ENCODE measurements around the gene SH3RF1. TPM values are rescaled to one million over a fixed set of nuclear protein-coding genes. Genes with fewer than 3 reads are reported as not detected.

The SH3RF1 gene
- total and polyA plus RNA-seq, 2 experiments from 2014 or later = 7.8 to 12.4 TPM

GRCh38 chr4:169092889-169093522, 177.8 kb downstream of the SH3RF1 start:
- Histone ChIP-seq H3F3A (replicated peaks; ENCODE audit: low read depth) (no peaks in the 10 kb centered on the region), H3K9me2 (ENCODE audit: insufficient read depth) (peaks cover 5% of the 10 kb centered on the region), H3K27ac (ENCODE audit: low read depth) (no peak overlapping the region), H3K79me2 (replicated peaks; ENCODE audit: insufficient read depth) (no peaks in the 10 kb centered on the region), H3K27me3 (ENCODE audit: insufficient read depth) (no peaks in the 10 kb centered on the region), H3K4me2 (no peak overlapping the region), H3K4me3 (no peak overlapping the region), H3K36me3 (ENCODE audit: insufficient read depth) (peaks cover 13% of the 10 kb centered on the region; the same call in 1 of the 2 replicates), H2AFZ (no peak overlapping the region), H3K4me1 (ENCODE audit: insufficient read depth) (no peaks in the 10 kb centered on the region), H4K20me1 (replicated peaks; ENCODE audit: insufficient read depth) (no peaks in the 10 kb centered on the region)
- no peak for TF ChIP-seq ZNF114 (CRISPR knock-in tag; IDR thresholded peaks at IDR 0.05)
- TF ChIP-seq, protein P1, sequence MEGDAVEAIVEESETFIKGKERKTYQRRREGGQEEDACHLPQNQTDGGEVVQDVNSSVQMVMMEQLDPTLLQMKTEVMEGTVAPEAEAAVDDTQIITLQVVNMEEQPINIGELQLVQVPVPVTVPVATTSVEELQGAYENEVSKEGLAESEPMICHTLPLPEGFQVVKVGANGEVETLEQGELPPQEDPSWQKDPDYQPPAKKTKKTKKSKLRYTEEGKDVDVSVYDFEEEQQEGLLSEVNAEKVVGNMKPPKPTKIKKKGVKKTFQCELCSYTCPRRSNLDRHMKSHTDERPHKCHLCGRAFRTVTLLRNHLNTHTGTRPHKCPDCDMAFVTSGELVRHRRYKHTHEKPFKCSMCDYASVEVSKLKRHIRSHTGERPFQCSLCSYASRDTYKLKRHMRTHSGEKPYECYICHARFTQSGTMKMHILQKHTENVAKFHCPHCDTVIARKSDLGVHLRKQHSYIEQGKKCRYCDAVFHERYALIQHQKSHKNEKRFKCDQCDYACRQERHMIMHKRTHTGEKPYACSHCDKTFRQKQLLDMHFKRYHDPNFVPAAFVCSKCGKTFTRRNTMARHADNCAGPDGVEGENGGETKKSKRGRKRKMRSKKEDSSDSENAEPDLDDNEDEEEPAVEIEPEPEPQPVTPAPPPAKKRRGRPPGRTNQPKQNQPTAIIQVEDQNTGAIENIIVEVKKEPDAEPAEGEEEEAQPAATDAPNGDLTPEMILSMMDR (conservative IDR thresholded peaks at IDR 0.05; ENCODE audit: low read depth in 2 of 2) = no peak
- TF ChIP-seq ZNF331 (CRISPR knock-in tag; IDR thresholded peaks at IDR 0.05; ENCODE audit: low read depth) = no peak
- TF ChIP-seq JUNB (IDR thresholded peaks at IDR 0.05; ENCODE audit: unreplicated experiment) = no peak
- no peak for TF ChIP-seq EZH2 (IDR thresholded peaks at IDR 0.05; ENCODE audit: low read depth, unreplicated experiment)
- DNase-seq (ENCODE audit: low spot score) (no peak), ATAC-seq (no peak)
- no peaks in the 10 kb centered on the region; the same call in 2 of the 3 replicates for H3K4me1 Mint-ChIP-seq
- H3K27me3 Mint-ChIP-seq (ENCODE audit: insufficient read depth, low read depth, poor library complexity) = no peaks in the 10 kb centered on the region
- H3K36me3 Mint-ChIP-seq (ENCODE audit: low read depth) = peaks cover 42% of the 10 kb centered on the region
- no peak overlapping the region for H3K4me3 Mint-ChIP-seq
- peaks cover 28% of the 10 kb centered on the region for H3K9me3 Mint-ChIP-seq
- H3K27ac Mint-ChIP-seq = no peak overlapping the region

GRCh38 chr4:169090484-169091215, 180.1 kb downstream of the SH3RF1 start:
- H3K27me3 ChIP-seq (ENCODE audit: insufficient read depth) = no peaks in the 10 kb centered on the region
- no peaks in the 10 kb centered on the region for H3F3A ChIP-seq (replicated peaks; ENCODE audit: low read depth)
- DNase-seq (ENCODE audit: low spot score) (no peak), ATAC-seq (no peak)
- no peak overlapping the region for H3K27ac Mint-ChIP-seq
- H2AFZ ChIP-seq = no peak overlapping the region
- peaks cover 13% of the 10 kb centered on the region; the same call in 1 of the 2 replicates for H3K36me3 ChIP-seq (ENCODE audit: insufficient read depth)
- H3K9me3 Mint-ChIP-seq = peaks cover 28% of the 10 kb centered on the region
- H3K27me3 Mint-ChIP-seq (ENCODE audit: insufficient read depth, low read depth, poor library complexity) = no peaks in the 10 kb centered on the region
- H3K27ac ChIP-seq (ENCODE audit: low read depth) = no peak overlapping the region
- no peak overlapping the region for H3K4me2 ChIP-seq
- no peaks in the 10 kb centered on the region for H3K4me1 ChIP-seq (ENCODE audit: insufficient read depth)
- no peaks in the 10 kb centered on the region; the same call in 1 of the 2 replicates for H3K9me2 ChIP-seq (ENCODE audit: insufficient read depth)
- no peaks in the 10 kb centered on the region; the same call in 2 of the 3 replicates for H3K4me1 Mint-ChIP-seq
- no peak overlapping the region for H3K4me3 Mint-ChIP-seq
- H4K20me1 ChIP-seq (replicated peaks; ENCODE audit: insufficient read depth) = no peaks in the 10 kb centered on the region
- H3K36me3 Mint-ChIP-seq (ENCODE audit: low read depth) = peaks cover 38% of the 10 kb centered on the region
- no peaks in the 10 kb centered on the region for H3K79me2 ChIP-seq (replicated peaks; ENCODE audit: insufficient read depth)
- H3K4me3 ChIP-seq = no peak overlapping the region
- TF ChIP-seq NANOG (IDR thresholded peaks at IDR 0.05; ENCODE audit: borderline replicate concordance) (no peak), POLR2AphosphoS5 (IDR thresholded peaks at IDR 0.05; ENCODE audit: low read depth) (no peak), JUNB (IDR thresholded peaks at IDR 0.05; ENCODE audit: unreplicated experiment) (no peak), ZNF114 (CRISPR knock-in tag; IDR thresholded peaks at IDR 0.05) (no peak)
- TF ChIP-seq, protein P1 (conservative IDR thresholded peaks at IDR 0.05; ENCODE audit: low read depth in 2 of 2) = no peak
- TF ChIP-seq, protein P2, sequence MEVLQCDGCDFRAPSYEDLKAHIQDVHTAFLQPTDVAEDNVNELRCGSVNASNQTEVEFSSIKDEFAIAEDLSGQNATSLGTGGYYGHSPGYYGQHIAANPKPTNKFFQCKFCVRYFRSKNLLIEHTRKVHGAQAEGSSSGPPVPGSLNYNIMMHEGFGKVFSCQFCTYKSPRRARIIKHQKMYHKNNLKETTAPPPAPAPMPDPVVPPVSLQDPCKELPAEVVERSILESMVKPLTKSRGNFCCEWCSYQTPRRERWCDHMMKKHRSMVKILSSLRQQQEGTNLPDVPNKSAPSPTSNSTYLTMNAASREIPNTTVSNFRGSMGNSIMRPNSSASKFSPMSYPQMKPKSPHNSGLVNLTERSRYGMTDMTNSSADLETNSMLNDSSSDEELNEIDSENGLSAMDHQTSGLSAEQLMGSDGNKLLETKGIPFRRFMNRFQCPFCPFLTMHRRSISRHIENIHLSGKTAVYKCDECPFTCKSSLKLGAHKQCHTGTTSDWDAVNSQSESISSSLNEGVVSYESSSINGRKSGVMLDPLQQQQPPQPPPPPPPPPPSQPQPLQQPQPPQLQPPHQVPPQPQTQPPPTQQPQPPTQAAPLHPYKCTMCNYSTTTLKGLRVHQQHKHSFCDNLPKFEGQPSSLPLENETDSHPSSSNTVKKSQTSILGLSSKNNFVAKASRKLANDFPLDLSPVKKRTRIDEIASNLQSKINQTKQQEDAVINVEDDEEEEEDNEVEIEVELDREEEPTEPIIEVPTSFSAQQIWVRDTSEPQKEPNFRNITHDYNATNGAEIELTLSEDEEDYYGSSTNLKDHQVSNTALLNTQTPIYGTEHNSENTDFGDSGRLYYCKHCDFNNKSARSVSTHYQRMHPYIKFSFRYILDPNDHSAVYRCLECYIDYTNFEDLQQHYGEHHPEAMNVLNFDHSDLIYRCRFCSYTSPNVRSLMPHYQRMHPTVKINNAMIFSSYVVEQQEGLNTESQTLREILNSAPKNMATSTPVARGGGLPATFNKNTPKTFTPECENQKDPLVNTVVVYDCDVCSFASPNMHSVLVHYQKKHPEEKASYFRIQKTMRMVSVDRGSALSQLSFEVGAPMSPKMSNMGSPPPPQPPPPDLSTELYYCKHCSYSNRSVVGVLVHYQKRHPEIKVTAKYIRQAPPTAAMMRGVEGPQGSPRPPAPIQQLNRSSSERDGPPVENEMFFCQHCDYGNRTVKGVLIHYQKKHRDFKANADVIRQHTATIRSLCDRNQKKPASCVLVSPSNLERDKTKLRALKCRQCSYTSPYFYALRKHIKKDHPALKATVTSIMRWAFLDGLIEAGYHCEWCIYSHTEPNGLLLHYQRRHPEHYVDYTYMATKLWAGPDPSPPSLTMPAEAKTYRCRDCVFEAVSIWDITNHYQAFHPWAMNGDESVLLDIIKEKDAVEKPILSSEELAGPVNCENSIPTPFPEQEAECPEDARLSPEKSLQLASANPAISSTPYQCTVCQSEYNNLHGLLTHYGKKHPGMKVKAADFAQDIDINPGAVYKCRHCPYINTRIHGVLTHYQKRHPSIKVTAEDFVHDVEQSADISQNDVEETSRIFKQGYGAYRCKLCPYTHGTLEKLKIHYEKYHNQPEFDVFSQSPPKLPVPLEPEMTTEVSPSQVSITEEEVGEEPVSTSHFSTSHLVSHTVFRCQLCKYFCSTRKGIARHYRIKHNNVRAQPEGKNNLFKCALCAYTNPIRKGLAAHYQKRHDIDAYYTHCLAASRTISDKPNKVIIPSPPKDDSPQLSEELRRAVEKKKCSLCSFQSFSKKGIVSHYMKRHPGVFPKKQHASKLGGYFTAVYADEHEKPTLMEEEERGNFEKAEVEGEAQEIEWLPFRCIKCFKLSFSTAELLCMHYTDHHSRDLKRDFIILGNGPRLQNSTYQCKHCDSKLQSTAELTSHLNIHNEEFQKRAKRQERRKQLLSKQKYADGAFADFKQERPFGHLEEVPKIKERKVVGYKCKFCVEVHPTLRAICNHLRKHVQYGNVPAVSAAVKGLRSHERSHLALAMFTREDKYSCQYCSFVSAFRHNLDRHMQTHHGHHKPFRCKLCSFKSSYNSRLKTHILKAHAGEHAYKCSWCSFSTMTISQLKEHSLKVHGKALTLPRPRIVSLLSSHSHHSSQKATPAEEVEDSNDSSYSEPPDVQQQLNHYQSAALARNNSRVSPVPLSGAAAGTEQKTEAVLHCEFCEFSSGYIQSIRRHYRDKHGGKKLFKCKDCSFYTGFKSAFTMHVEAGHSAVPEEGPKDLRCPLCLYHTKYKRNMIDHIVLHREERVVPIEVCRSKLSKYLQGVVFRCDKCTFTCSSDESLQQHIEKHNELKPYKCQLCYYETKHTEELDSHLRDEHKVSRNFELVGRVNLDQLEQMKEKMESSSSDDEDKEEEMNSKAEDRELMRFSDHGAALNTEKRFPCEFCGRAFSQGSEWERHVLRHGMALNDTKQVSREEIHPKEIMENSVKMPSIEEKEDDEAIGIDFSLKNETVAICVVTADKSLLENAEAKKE (CRISPR knock-in tag; IDR thresholded peaks at IDR 0.05) = no peak

Measured in GM23338 (cell line).